GM12878 (cell line): ENCODE measurements around the gene SNX2. TPM values are rescaled to one million over a fixed set of nuclear protein-coding genes. Genes with fewer than 3 reads are reported as not detected.

ENCODE experiments used
- ATAC-seq: fragments of 200-7000 bp; cut with Tn5 transposase; 3 replicates; pipeline ENCODE4 v1.9.1; 2020; ENCODE audit warnings: mild to moderate bottlenecking, moderate library complexity
- BruUV-seq: library from RNA; stranded (reverse); fragments of 400-500 nt; replicated peaks from 2 replicates; lab custom pipeline; 2021; lab: Mats Ljungman, UMichigan
- CTCF ChIA-PET: fragments of 300-600 bp; sonication (Branson Sonifier 250); formaldehyde crosslinking; extraction: SDS; loops from one replicate; lab custom pipeline; 2021; ENCODE audit warnings: inconsistent platforms; lab: Yijun Ruan, JAX
- POLR2A ChIA-PET: fragments of 350-600 bp; formaldehyde crosslinking; extraction: SDS; loops from one replicate; lab custom pipeline; 2021; ENCODE audit warnings: inconsistent platforms; lab: Charles Lee
- RAD21 ChIA-PET: fragments of 300-600 bp; sonication (Branson Sonifier 250); formaldehyde crosslinking; loops from one replicate; lab custom pipeline; 2023; ENCODE audit warnings: antibody characterized with exemption; ENCODE audit not compliant: unreplicated experiment; lab: Charles Lee
- SMC1A ChIA-PET: fragments of 300-600 bp; sonication (Branson Sonifier 250); formaldehyde crosslinking; loops from one replicate; lab custom pipeline; 2023; ENCODE audit not compliant: unreplicated experiment, uncharacterized antibody; lab: Charles Lee
- DNase-seq: peaks from one replicate; pipeline ENCODE4 v3.0.0-alpha.2; 2011; ENCODE audit warnings: low read depth, low spot score
- FAIRE-seq: peaks from 3 replicates; lab custom pipeline; 2011; peaks lifted over from hg19 to GRCh38; lab: Jason Lieb, UNC
- H2AFZ ChIP-seq: 2 replicates; pipeline ENCODE4 v1.6.0; 2011; ENCODE audit warnings: low read depth, low read length, control low read depth; ENCODE audit not compliant: control insufficient read depth
- H3K27ac ChIP-seq: 2 replicates; pipeline ENCODE4 v1.5.1; 2011; ENCODE audit warnings: control low read depth; ENCODE audit not compliant: control insufficient read depth, insufficient read depth
- H3K27me3 ChIP-seq, 2 experiments: replicated peaks in 1 of 2; 2 replicates each; pipeline versions ENCODE4 v1.6.0 to v1.6.1; 2011; ENCODE audit warnings: low read length in 1 of 2; ENCODE audit not compliant: control insufficient read depth in 2 of 2, insufficient read depth in 2 of 2
- H3K36me3 ChIP-seq, 2 experiments: 2 replicates each; pipeline ENCODE4 v1.5.1; 2011; ENCODE audit warnings: low read length in 1 of 2; ENCODE audit not compliant: control insufficient read depth in 2 of 2, insufficient read depth in 2 of 2
- H3K4me1 ChIP-seq: 2 replicates; pipeline ENCODE4 v1.6.1; 2011; ENCODE audit warnings: mild to moderate bottlenecking, low read length, moderate library complexity, mixed read lengths; ENCODE audit not compliant: control insufficient read depth, insufficient read depth
- H3K4me2 ChIP-seq: 2 replicates; pipeline ENCODE4 v1.6.0; 2011; ENCODE audit warnings: control low read depth; ENCODE audit not compliant: control insufficient read depth, insufficient read depth
- H3K4me3 ChIP-seq: fragments of 200-600 bp; sonication (generic); 2 replicates; pipeline ENCODE4 v1.5.1; 2016
- H3K79me2 ChIP-seq: 2 replicates; pipeline ENCODE4 v1.6.0; 2011; ENCODE audit warnings: low read length; ENCODE audit not compliant: control insufficient read depth, insufficient read depth
- H3K9ac ChIP-seq: 2 replicates; pipeline ENCODE4 v1.8.0; 2011; ENCODE audit warnings: low read length, control low read depth, mixed read lengths; ENCODE audit not compliant: control insufficient read depth, insufficient read depth
- H3K9me3 ChIP-seq: replicated peaks from 3 replicates; pipeline ENCODE4 v1.5.1; 2011; ENCODE audit warnings: mild to moderate bottlenecking, low read length; ENCODE audit not compliant: control insufficient read depth, insufficient read depth
- H4K20me1 ChIP-seq: 2 replicates; pipeline ENCODE4 v1.6.0; 2011; ENCODE audit not compliant: control insufficient read depth, insufficient read depth
- CHD2 ChIP-seq: IDR thresholded peaks from 2 replicates; pipeline ENCODE4 v1.6.1; 2011; ENCODE audit warnings: low read depth, low read length, improper control_type of control experiment, borderline replicate concordance
- ETV6 ChIP-seq, 2 experiments: fragments of 450-650 bp in 1 of 2; IDR thresholded peaks in 1 of 2; conservative IDR thresholded peaks in 1 of 2; 2 replicates each; pipeline ENCODE4 v1.6.1; 2014; ENCODE audit warnings: antibody characterized with exemption in 1 of 2, borderline replicate concordance in 1 of 2, low read depth in 1 of 2, mild to moderate bottlenecking in 1 of 2, moderate library complexity in 1 of 2
- IKZF2 ChIP-seq, 2 experiments: fragments of 450-650 bp; IDR thresholded peaks; 2 replicates each; pipeline ENCODE4 v1.6.1; 2017; ENCODE audit warnings: mild to moderate bottlenecking in 2 of 2, moderate library complexity in 2 of 2
- KAT2A ChIP-seq: conservative IDR thresholded peaks from 2 replicates; pipeline ENCODE4 v1.6.1; 2011; ENCODE audit warnings: low read depth, low read length; ENCODE audit not compliant: control insufficient read depth
- MYB ChIP-seq: fragments of 150-350 bp; IDR thresholded peaks from 2 replicates; pipeline ENCODE4 v1.6.1; 2014; ENCODE audit warnings: mild to moderate bottlenecking, low read depth, low read length, borderline replicate concordance
- POLR2AphosphoS2 ChIP-seq: IDR thresholded peaks from 2 replicates; pipeline ENCODE4 v1.6.1; 2011; ENCODE audit warnings: low read depth, mild to moderate bottlenecking, low read length, improper control_type of control experiment, moderate library complexity
- SMAD5 ChIP-seq: IDR thresholded peaks from 2 replicates; pipeline ENCODE4 v1.6.1; 2016; ENCODE audit warnings: antibody characterized with exemption, low read depth
- SMARCA5 ChIP-seq: fragments of 450-650 bp; IDR thresholded peaks from 2 replicates; pipeline ENCODE4 v1.6.1; 2017; ENCODE audit warnings: mild to moderate bottlenecking
- SMC3 ChIP-seq: IDR thresholded peaks from 2 replicates; pipeline ENCODE4 v1.6.1; 2011; ENCODE audit warnings: low read length, improper control_type of control experiment, borderline replicate concordance
- YY1 ChIP-seq: IDR thresholded peaks from 2 replicates; pipeline ENCODE4 v1.6.1; 2011; ENCODE audit warnings: low read depth, mild to moderate bottlenecking, low read length
- ZNF207 ChIP-seq: fragments of 450-650 bp; IDR thresholded peaks from 2 replicates; pipeline ENCODE4 v1.6.1; 2014; ENCODE audit warnings: antibody characterized with exemption, mild to moderate bottlenecking, borderline replicate concordance
- WGBS: methylation state at CpG from one replicate; pipeline ENCODE4 v1.1.6; 2016; ENCODE audit warnings: low lambda C conversion rate; ENCODE audit not compliant: insufficient replicate concordance, insufficient coverage; ENCODE audit errors: missing lambda C conversion rate; 5-methylcytosine and 5-hydroxymethylcytosine counted together
- in situ Hi-C: fragments of 300-500 bp; cut with MboI; formaldehyde crosslinking; loops from 9 replicates; pipeline ENCODE4 v1.14.3; 2018; ENCODE audit warnings: mixed read lengths
- intact Hi-C: fragments of 100-400 bp; cut with micrococcal nuclease; formaldehyde crosslinking; loops from one replicate; pipeline ENCODE4 v1.14.2; 2022; ENCODE audit not compliant: unreplicated experiment
- polyA plus RNA-seq, 11 experiments: library from polyadenylated mRNA; depleted of rRNA in 4 of 11; unstranded in 6 of 11; stranded (reverse) in 5 of 11; fragments of >200 nt; fragmentation: Nextera tagmentation in 4 of 11; fragmentation: Illumina TruSeq in 1 of 11; extraction: Ambion mirVana in 4 of 11; extraction: Trizol in 1 of 11; gene quantifications; 1 replicate in 1 of 11; 2 replicates in 10 of 11; pipeline versions ENCODE4 v1.2.1 to v1.2.3, GENCODE V29; 2011 to 2016; ENCODE audit warnings: inconsistent platforms in 2 of 11, missing spikeins in 2 of 11, low read depth in 1 of 11
- total RNA-seq, 4 experiments: library from RNA; depleted of rRNA in 3 of 4; stranded (reverse); fragments of >200 nt in 3 of 4; fragmentation: Illumina TruSeq in 1 of 4; extraction: Trizol in 1 of 4; gene quantifications; 2 replicates each; pipeline versions ENCODE4 v1.2.1 to v1.2.3, GENCODE V29; 2013 to 2021

SNX2 gene
- total and polyA plus RNA-seq, 10 of the 15 experiments (the other 5 are each of a cell fraction or from before 2014, with no cell fraction given), result 46.3 to 84.3 (median 63.0) TPM

- in situ Hi-C loops, result no loop called here
- Histone ChIP-seq H3K27ac (no peak overlapping the region), H3K9me3 (peaks cover 33% of the 10 kb centered on the region), H3K79me2 (peaks cover 75% of the 10 kb centered on the region), H3K36me3 (peaks cover 0 to 2% of the 10 kb centered on the region in 2 experiments; a peak in 1 of 4 replicates), H3K9ac (no peak overlapping the region), H3K27me3 (no peaks in the 10 kb centered on the region), H3K4me2 (no peak overlapping the region), H2AFZ (no peak overlapping the region), H3K4me1 (peaks cover 2% of the 10 kb centered on the region; the same call in 1 of the 2 replicates), H4K20me1 (no peaks in the 10 kb centered on the region), H3K4me3 (no peak overlapping the region)
- intact Hi-C loops, result no loop called here
- ChIA-PET SMC1A (interaction anchor here (1.2 to 1.3 kb wide), 2 partner anchors 10 kb away, joined by 4 to 10 read pairs; partner anchors contain the start of gene SNX2), CTCF (interaction anchor here (0.8 to 1.3 kb wide), 2 partner anchors 10 to 43 kb away, joined by 3 to 4 read pairs; no protein-coding TSS in a partner anchor), POLR2A (no interaction called here), RAD21 (no interaction called here)
- BruUV-seq, result no TSS peak
- WGBS, result 100% methylated on average over 1 of the region's 1 CpG
- TF ChIP-seq POLR2AphosphoS2, result no peak
- no peak for TF ChIP-seq KAT2A
- TF ChIP-seq SMAD5, result no peak
- TF ChIP-seq IKZF2 (IDR thresholded peaks at IDR 0.05), result no peak
- TF ChIP-seq CHD2, result no peak
- no peak for TF ChIP-seq SMC3
- TF ChIP-seq MYB, result no peak
- no peak for TF ChIP-seq ZNF207
- TF ChIP-seq ETV6 (conservative IDR thresholded peaks at IDR 0.05 in 1 of 2, IDR thresholded peaks at IDR 0.05 in 1 of 2; ENCODE audit: borderline replicate concordance in 1 of 2, low read depth in 1 of 2), result no peak
- no peak for TF ChIP-seq YY1
- TF ChIP-seq SMARCA5, result no peak
- ATAC-seq (no peak), DNase-seq (no peak), FAIRE-seq (no peak)
These were observed 10.4 kb downstream of the SNX2 start for GRCh38 chr5:122785294-122785693.
